ENCODE results near the gene TMEM270. TPM values are rescaled to one million over a fixed set of nuclear protein-coding genes. Genes with fewer than 3 reads are reported as not detected.

The TMEM270 gene
- total RNA-seq, 1 donor from 2014 or later, result not detected

- no peak overlapping the region for H3K4me3 Mint-ChIP-seq
- peak overlapping the region; percentile 15 for H3K27ac Mint-ChIP-seq
Observed at GRCh38 chr7:73822319-73823173, 38.4 kb upstream of the TMEM270 start.

GRCh38 chr7:73823257-73823656 is 37.7 kb upstream of the TMEM270 start:
- Mint-ChIP-seq H3K4me3 (no peak overlapping the region), H3K9me3 (no peaks in the 10 kb centered on the region), H3K4me1 (peaks cover 25% of the 10 kb centered on the region), H3K27ac (no peak overlapping the region), H3K36me3 (no peaks in the 10 kb centered on the region), H3K27me3 (ENCODE audit: low read depth) (no peaks in the 10 kb centered on the region)
- TF ChIP-seq CTCF (IDR thresholded peaks at IDR 0.05; ENCODE audit: unreplicated experiment), result no peak
- no peak for DNase-seq (ENCODE audit: low spot score in 2 of 2, unreplicated experiment in 2 of 2)

More at GRCh38 chr7:73822319-73823173, 38.4 kb upstream of the TMEM270 start:
- DNase-seq (ENCODE audit: low spot score in 2 of 2, unreplicated experiment in 2 of 2), result no peak
- Mint-ChIP-seq H3K4me1 (peaks cover 19% of the 10 kb centered on the region), H3K36me3 (no peaks in the 10 kb centered on the region), H3K27me3 (ENCODE audit: low read depth) (no peaks in the 10 kb centered on the region), H3K9me3 (no peaks in the 10 kb centered on the region)
- no peak for TF ChIP-seq CTCF (IDR thresholded peaks at IDR 0.05; ENCODE audit: unreplicated experiment)

GRCh38 chr7:73823873-73824592 is 36.9 kb upstream of the TMEM270 start:
- no peak for TF ChIP-seq CTCF (IDR thresholded peaks at IDR 0.05; ENCODE audit: unreplicated experiment)
- no peaks in the 10 kb centered on the region for H3K9me3 Mint-ChIP-seq
- no peak overlapping the region for H3K4me3 Mint-ChIP-seq
- peaks cover 32% of the 10 kb centered on the region for H3K4me1 Mint-ChIP-seq
- H3K27me3 Mint-ChIP-seq (ENCODE audit: low read depth), result no peaks in the 10 kb centered on the region
- DNase-seq (ENCODE audit: low spot score in 2 of 2, unreplicated experiment in 2 of 2), result no peak
- no peaks in the 10 kb centered on the region for H3K36me3 Mint-ChIP-seq
- no peak overlapping the region for H3K27ac Mint-ChIP-seq

- peaks cover 42% of the 10 kb centered on the region for H3K4me1 Mint-ChIP-seq
- H3K9me3 Mint-ChIP-seq, result no peaks in the 10 kb centered on the region
- H3K27ac Mint-ChIP-seq, result no peak overlapping the region
- no peak for DNase-seq (ENCODE audit: low spot score in 2 of 2, unreplicated experiment in 2 of 2)
- no peak for TF ChIP-seq CTCF (IDR thresholded peaks at IDR 0.05; ENCODE audit: unreplicated experiment)
- H3K4me3 Mint-ChIP-seq, result no peak overlapping the region
- H3K36me3 Mint-ChIP-seq, result no peaks in the 10 kb centered on the region
- no peaks in the 10 kb centered on the region for H3K27me3 Mint-ChIP-seq (ENCODE audit: low read depth)
Observed at GRCh38 chr7:73824986-73825385, 36.0 kb upstream of the TMEM270 start.

- Mint-ChIP-seq H3K4me3 (no peak overlapping the region), H3K27ac (peak overlapping the region; percentile 86), H3K36me3 (no peaks in the 10 kb centered on the region), H3K4me1 (peaks cover 58% of the 10 kb centered on the region), H3K27me3 (ENCODE audit: low read depth) (peaks cover 2% of the 10 kb centered on the region), H3K9me3 (no peaks in the 10 kb centered on the region)
- no peak for TF ChIP-seq CTCF (IDR thresholded peaks at IDR 0.05; ENCODE audit: unreplicated experiment)
- no peak for DNase-seq (ENCODE audit: low spot score in 2 of 2, unreplicated experiment in 2 of 2)
Observed at GRCh38 chr7:73827567-73828106, 33.3 kb upstream of the TMEM270 start.

Measured in mesothelial cell of epicardium (in vitro differentiated cells).